Trophoblast cell (in vitro differentiated cells and primary cell): ENCODE data around the gene NIPA2.

Experiments
- DNase-seq, 2 donors: peaks; one replicate each; pipeline ENCODE4 v3.0.0-alpha.2; 2016
- H2AFZ ChIP-seq: 2 replicates; pipeline ENCODE4 v1.6.1; 2013; ENCODE audit warnings: low read length, moderate library complexity, mild to moderate bottlenecking; ENCODE audit not compliant: insufficient read depth, poor library complexity
- H2AK5ac ChIP-seq: 2 replicates; pipeline ENCODE4 v1.6.1; 2013; ENCODE audit warnings: mild to moderate bottlenecking, low read length
- H2BK120ac ChIP-seq: 2 replicates; pipeline ENCODE4 v1.6.1; 2013; ENCODE audit warnings: low read length, mild to moderate bottlenecking, moderate library complexity; ENCODE audit not compliant: insufficient read depth, poor library complexity
- H2BK12ac ChIP-seq: 2 replicates; pipeline ENCODE4 v1.6.1; 2013; ENCODE audit warnings: mild to moderate bottlenecking, low read length, moderate library complexity
- H2BK5ac ChIP-seq: 2 replicates; pipeline ENCODE4 v1.6.1; 2013; ENCODE audit warnings: low read length, low read depth, moderate library complexity, mild to moderate bottlenecking; ENCODE audit not compliant: poor library complexity
- H3K14ac ChIP-seq: 2 replicates; pipeline ENCODE4 v1.6.1; 2013; ENCODE audit warnings: mild to moderate bottlenecking, low read length
- H3K18ac ChIP-seq: 2 replicates; pipeline ENCODE4 v1.6.1; 2013; ENCODE audit warnings: mild to moderate bottlenecking, low read length
- H3K23ac ChIP-seq: 2 replicates; pipeline ENCODE4 v1.6.1; 2013; ENCODE audit warnings: low read length
- H3K27ac ChIP-seq: 2 replicates; pipeline ENCODE4 v1.5.1; 2013; ENCODE audit warnings: low read depth, mild to moderate bottlenecking, inconsistent platforms, low read length, moderate library complexity
- H3K27me3 ChIP-seq: 2 replicates; pipeline ENCODE4 v1.6.1; 2013; ENCODE audit warnings: inconsistent platforms, mild to moderate bottlenecking, low read length, moderate library complexity; ENCODE audit not compliant: insufficient read depth
- H3K36me3 ChIP-seq, 2 experiments: 1 replicate in 1 of 2; 2 replicates in 1 of 2; pipeline ENCODE4 v1.6.1; 2013; ENCODE audit warnings: low read length in 2 of 2, mild to moderate bottlenecking in 2 of 2, moderate library complexity in 1 of 2; ENCODE audit not compliant: insufficient read depth in 2 of 2, control insufficient read depth in 1 of 2
- H3K4ac ChIP-seq: 2 replicates; pipeline ENCODE4 v1.6.1; 2013; ENCODE audit warnings: low read depth, mild to moderate bottlenecking, low read length, moderate library complexity
- H3K4me1 ChIP-seq, 2 experiments: 1 replicate in 1 of 2; 2 replicates in 1 of 2; pipeline ENCODE4 v1.6.1; 2013; ENCODE audit warnings: low read length in 2 of 2, mild to moderate bottlenecking in 2 of 2, moderate library complexity in 1 of 2; ENCODE audit not compliant: insufficient read depth in 2 of 2, control insufficient read depth in 1 of 2
- H3K4me2 ChIP-seq: 2 replicates; pipeline ENCODE4 v1.6.1; 2013; ENCODE audit warnings: inconsistent platforms, mild to moderate bottlenecking, low read length, moderate library complexity
- H3K4me3 ChIP-seq: 2 replicates; pipeline ENCODE4 v1.5.1; 2013; ENCODE audit warnings: mild to moderate bottlenecking, low read depth, low read length, inconsistent platforms
- H3K79me1 ChIP-seq: one replicate; pipeline ENCODE4 v1.6.1; 2013; ENCODE audit warnings: low read length
- H3K79me2 ChIP-seq: 2 replicates; pipeline ENCODE4 v1.6.1; 2013; ENCODE audit warnings: low read length, mild to moderate bottlenecking; ENCODE audit not compliant: control insufficient read depth, insufficient read depth, poor library complexity
- H3K9ac ChIP-seq: 2 replicates; pipeline ENCODE4 v1.6.1; 2013; ENCODE audit warnings: mild to moderate bottlenecking, low read length
- H3K9me3 ChIP-seq: 2 replicates; pipeline ENCODE4 v1.6.1; 2013; ENCODE audit warnings: low read depth, mild to moderate bottlenecking, control low read depth, inconsistent platforms, low read length; ENCODE audit not compliant: insufficient read depth
- H4K12ac ChIP-seq: 2 replicates; pipeline ENCODE4 v1.6.1; 2013; ENCODE audit warnings: low read depth, mild to moderate bottlenecking, low read length, moderate library complexity
- H4K8ac ChIP-seq: 2 replicates; pipeline ENCODE4 v1.6.1; 2013; ENCODE audit warnings: low read depth, mild to moderate bottlenecking, low read length, moderate library complexity
- H4K91ac ChIP-seq: one replicate; pipeline ENCODE4 v1.6.1; 2013; ENCODE audit warnings: low read depth, mild to moderate bottlenecking, low read length, moderate library complexity
- WGBS: extraction: QIAGEN DNeasy Blood & Tissue Kit; methylation state at CpG from one replicate; pipeline ENCODE4 v1.1.7; 2013; ENCODE audit warnings: missing lambda C conversion rate; ENCODE audit not compliant: insufficient read length, insufficient coverage; ENCODE audit errors: extremely low coverage; 5-methylcytosine and 5-hydroxymethylcytosine counted together

The NIPA2 gene

DNA sequence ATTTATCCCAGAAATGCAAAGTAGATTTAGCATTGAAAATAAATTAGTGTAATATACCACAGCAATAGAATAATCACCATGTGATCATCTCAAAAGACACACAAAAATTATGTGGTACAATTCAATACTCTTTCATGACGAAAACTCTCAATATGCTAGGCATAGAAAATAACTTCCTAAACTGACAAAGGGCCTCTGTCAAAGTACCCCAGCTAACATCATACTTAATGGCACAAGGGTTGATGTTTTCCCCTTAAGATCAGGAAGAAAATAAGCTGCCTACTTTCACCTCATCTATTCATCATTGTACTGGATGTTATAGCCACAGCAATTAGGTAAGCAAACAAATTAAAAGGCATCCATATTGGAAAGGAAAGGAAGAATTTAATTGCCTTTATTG is 22.7 kb upstream of the NIPA2 start:
- Histone ChIP-seq H3K79me1 (no peaks in the 10 kb centered on the region), H3K9ac (no peak overlapping the region), H3K4ac (no peak overlapping the region), H3K27me3 (no peaks in the 10 kb centered on the region), H3K4me2 (no peak overlapping the region), H3K36me3 (peaks cover 5 to 8% of the 10 kb centered on the region in 2 experiments), H3K79me2 (no peaks in the 10 kb centered on the region), H3K23ac (no peak overlapping the region), H3K4me3 (no peak overlapping the region), H3K9me3 (no peaks in the 10 kb centered on the region), H3K18ac (no peak overlapping the region), H2BK120ac (no peak overlapping the region), H3K27ac (no peak overlapping the region), H2BK12ac (no peak overlapping the region), H4K8ac (no peak overlapping the region), H2AK5ac (no peak overlapping the region), H4K91ac (no peak overlapping the region), H3K4me1 (no peaks in the 10 kb centered on the region), H2AFZ (no peak overlapping the region), H2BK5ac (no peak overlapping the region), H3K14ac (no peak overlapping the region), H4K12ac (no peak overlapping the region)
- no peak for DNase-seq
- WGBS = no CpG with 5 or more reads among the region's 1 CpG

GRCh38 chr15:22819651-22820050 is 18.8 kb upstream of the NIPA2 start:
- H4K12ac ChIP-seq = no peak overlapping the region
- H3K36me3 ChIP-seq = peaks cover 24 to 25% of the 10 kb centered on the region in 2 experiments
- H3K9ac ChIP-seq = no peak overlapping the region
- H3K27me3 ChIP-seq = no peaks in the 10 kb centered on the region
- H2BK120ac ChIP-seq = no peak overlapping the region
- no peak overlapping the region for H3K4me3 ChIP-seq
- H3K4ac ChIP-seq = no peak overlapping the region
- H4K91ac ChIP-seq = no peak overlapping the region
- no peaks in the 10 kb centered on the region for H3K79me1 ChIP-seq
- no CpG with 5 or more reads among the region's 2 CpGs for WGBS
- H3K18ac ChIP-seq = no peak overlapping the region
- no peak overlapping the region for H2AFZ ChIP-seq
- no peak overlapping the region for H3K23ac ChIP-seq
- no peak for DNase-seq
- no peak overlapping the region for H3K27ac ChIP-seq
- no peak overlapping the region for H2BK5ac ChIP-seq
- no peak overlapping the region for H2BK12ac ChIP-seq
- no peaks in the 10 kb centered on the region for H3K79me2 ChIP-seq
- no peak overlapping the region for H3K14ac ChIP-seq
- H4K8ac ChIP-seq = no peak overlapping the region
- peaks cover 2% of the 10 kb centered on the region for H3K9me3 ChIP-seq
- no peaks in the 10 kb centered on the region for H3K4me1 ChIP-seq
- no peak overlapping the region for H3K4me2 ChIP-seq
- no peak overlapping the region for H2AK5ac ChIP-seq

DNA sequence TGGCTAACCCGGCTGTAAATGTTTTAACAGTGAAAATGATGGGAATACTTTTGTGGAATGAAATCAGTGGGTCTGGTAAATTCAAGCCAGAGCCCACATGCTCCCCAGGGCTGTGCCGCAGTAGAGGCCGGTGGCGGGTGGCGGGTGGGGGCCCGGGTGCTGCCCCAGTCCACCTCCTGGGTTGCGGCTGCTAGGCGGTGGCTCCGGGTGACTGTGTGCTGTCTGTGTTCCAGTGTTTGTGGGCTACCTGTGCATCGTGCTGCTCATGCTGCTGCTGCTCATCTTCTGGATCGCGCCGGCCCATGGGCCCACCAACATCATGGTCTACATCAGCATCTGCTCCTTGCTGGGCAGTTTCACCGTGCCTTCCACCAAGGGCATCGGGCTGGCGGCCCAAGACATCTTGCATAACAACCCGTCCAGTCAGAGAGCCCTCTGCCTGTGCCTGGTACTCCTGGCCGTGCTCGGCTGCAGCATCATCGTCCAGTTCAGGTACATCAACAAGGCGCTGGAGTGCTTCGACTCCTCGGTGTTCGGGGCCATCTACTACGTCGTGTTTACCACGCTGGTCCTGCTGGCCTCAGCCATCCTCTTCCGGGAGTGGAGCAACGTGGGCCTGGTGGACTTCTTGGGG is 14.9 kb upstream of the NIPA2 start:
- Histone ChIP-seq H3K9ac (no peak overlapping the region), H2BK12ac (no peak overlapping the region), H2BK120ac (no peak overlapping the region), H3K79me1 (no peaks in the 10 kb centered on the region), H3K79me2 (no peaks in the 10 kb centered on the region), H3K4me2 (no peak overlapping the region), H2AK5ac (no peak overlapping the region), H3K18ac (no peak overlapping the region), H3K4me3 (no peak overlapping the region), H3K14ac (no peak overlapping the region), H4K12ac (no peak overlapping the region), H3K27ac (no peak overlapping the region), H3K36me3 (peaks cover 30 to 35% of the 10 kb centered on the region in 2 experiments), H2BK5ac (no peak overlapping the region), H3K4ac (no peak overlapping the region), H2AFZ (no peak overlapping the region), H4K91ac (peak overlapping the region; percentile 10), H3K9me3 (peaks cover 2% of the 10 kb centered on the region), H3K23ac (no peak overlapping the region), H3K27me3 (no peaks in the 10 kb centered on the region), H3K4me1 (no peaks in the 10 kb centered on the region), H4K8ac (no peak overlapping the region)
- WGBS = no CpG with 5 or more reads among the region's 29 CpGs
- DNase-seq = no peak

DNA sequence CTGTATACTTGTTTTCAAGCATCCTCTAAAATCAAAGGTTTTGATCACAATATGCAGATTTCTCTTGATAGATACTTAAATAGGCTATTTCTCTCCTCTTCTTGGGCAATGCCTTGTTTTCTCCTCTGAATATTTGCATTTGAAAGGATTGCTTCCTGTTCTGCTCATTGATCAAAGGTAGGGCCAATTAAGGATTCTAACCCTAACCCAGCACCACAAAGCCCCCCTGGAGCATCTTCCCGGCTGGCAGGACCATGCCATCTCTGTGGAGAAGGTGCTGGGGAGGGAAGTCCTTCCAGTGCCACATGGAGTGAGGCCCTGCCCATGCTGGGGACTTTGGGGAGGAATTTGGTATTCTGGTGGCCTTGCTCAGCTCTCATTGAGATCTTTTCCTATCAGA is 11.3 kb upstream of the NIPA2 start:
- Histone ChIP-seq H3K27ac (no peak overlapping the region), H3K79me2 (no peaks in the 10 kb centered on the region), H3K4me3 (no peak overlapping the region), H3K9ac (no peak overlapping the region), H3K79me1 (no peaks in the 10 kb centered on the region), H3K4ac (no peak overlapping the region), H4K12ac (no peak overlapping the region), H3K9me3 (peaks cover 3% of the 10 kb centered on the region), H4K91ac (no peak overlapping the region), H3K36me3 (peaks cover 25 to 28% of the 10 kb centered on the region in 2 experiments), H3K27me3 (no peaks in the 10 kb centered on the region), H2BK120ac (no peak overlapping the region), H2AFZ (no peak overlapping the region), H2BK12ac (no peak overlapping the region), H3K4me2 (no peak overlapping the region), H2BK5ac (no peak overlapping the region), H3K18ac (no peak overlapping the region), H2AK5ac (no peak overlapping the region), H3K4me1 (no peaks in the 10 kb centered on the region), H3K14ac (no peak overlapping the region), H4K8ac (no peak overlapping the region), H3K23ac (no peak overlapping the region)
- WGBS = no CpG with 5 or more reads among the region's 1 CpG
- no peak for DNase-seq
